GM21723 (cell line): Measurements from ENCODE around the gene PLXNB1.

Experiments used
- ATAC-seq: cut with Tn5 transposase; IDR thresholded peaks from one replicate; pipeline ENCODE4 v1.9.1; 2021; ENCODE audit warnings: mild to moderate bottlenecking, moderate library complexity; ENCODE audit not compliant: unreplicated experiment

The PLXNB1 gene

GRCh38 chr3:48371651-48372376, 58.1 kb downstream of the PLXNB1 start, which contains the start of gene FBXW12:
Gene FBXW12 (plus strand): TSS chr3:48372219. CDS start chr3:48372768, 549 bp downstream.
- ATAC-seq, result no peak

DNA sequence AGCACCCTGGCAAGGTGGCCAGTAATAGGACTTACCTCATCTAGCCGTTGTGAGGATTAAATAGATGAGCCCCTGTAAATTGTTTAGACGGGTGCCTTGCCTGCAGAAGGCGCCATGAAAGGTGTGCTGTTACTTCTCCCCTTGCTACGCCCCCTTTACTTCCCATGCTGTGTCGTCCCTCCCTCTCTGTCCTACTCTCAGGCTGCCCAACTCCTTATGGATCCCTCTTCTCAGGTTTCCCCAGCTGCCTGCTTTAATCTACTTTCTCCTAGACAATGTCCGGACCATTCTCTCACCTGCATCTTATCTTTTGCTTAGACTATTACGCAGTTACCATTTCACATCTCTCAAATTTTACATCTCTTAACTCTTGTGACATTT, 59.6 kb downstream of the PLXNB1 start:
- no peak for ATAC-seq

- ATAC-seq, result no peak
Measured at GRCh38 chr3:48369693-48370332, 60.1 kb downstream of the PLXNB1 start.

GRCh38 chr3:48367201-48367600, 62.7 kb downstream of the PLXNB1 start:
- no peak for ATAC-seq

- ATAC-seq, result no peak
Measured at GRCh38 chr3:48364840-48365239, 65.0 kb downstream of the PLXNB1 start.

GRCh38 chr3:48361928-48362327, 68.0 kb downstream of the PLXNB1 start:
- ATAC-seq, result no peak

DNA sequence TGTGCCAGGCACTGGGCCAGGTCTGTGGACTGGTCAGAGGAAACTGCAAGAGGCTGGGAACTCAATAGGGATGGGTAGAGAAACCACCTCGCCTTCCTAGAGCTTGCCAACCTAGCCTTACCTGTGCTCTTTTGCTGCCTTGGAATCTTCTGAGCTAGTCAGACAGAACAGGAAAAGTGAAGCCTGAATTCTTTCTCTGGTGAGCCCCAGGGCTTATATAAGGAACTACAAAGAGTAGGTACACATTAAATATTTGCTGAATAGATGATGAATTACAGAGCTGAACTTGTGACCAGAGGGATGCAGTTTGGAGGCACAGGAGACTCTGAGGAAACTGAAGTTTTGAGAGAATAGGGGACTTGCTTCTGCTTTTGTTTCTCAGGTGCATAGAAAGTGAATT, 73.5 kb downstream of the PLXNB1 start:
- ATAC-seq, result no peak

- ATAC-seq, result no peak
Measured at GRCh38 chr3:48353987-48354386, 75.9 kb downstream of the PLXNB1 start.
